Tibial nerve (tissue), 4 donors: ENCODE data around the gene CLEC4F. TPM values are rescaled to one million over a fixed set of nuclear protein-coding genes. Genes with fewer than 3 reads are reported as not detected.

Source experiments
- DNase-seq, 2 donors: peaks; one replicate each; pipeline ENCODE4 v3.0.0-alpha.2; 2019; ENCODE audit warnings: low spot score in 2 of 2
- H3K27ac ChIP-seq, 4 donors: fragments of 200-600 bp; sonication (generic) in 3 of 4; one replicate each; pipeline ENCODE4 v1.5.1; 2017 to 2019; ENCODE audit warnings: mild to moderate bottlenecking in 1 of 4
- H3K27me3 ChIP-seq, 2 donors: fragments of 200-600 bp; sonication (generic) in 1 of 2; one replicate each; pipeline versions ENCODE4 v1.5.1 to v1.6.0; 2017 to 2019
- H3K36me3 ChIP-seq, 3 donors: fragments of 200-600 bp; sonication (generic); one replicate each; pipeline ENCODE4 v1.5.1; 2018 to 2019
- H3K4me1 ChIP-seq, 4 donors: fragments of 200-600 bp; sonication (generic) in 3 of 4; one replicate each; pipeline ENCODE4 v1.5.1; 2017 to 2019
- H3K4me3 ChIP-seq, 4 donors: fragments of 200-600 bp; sonication (generic) in 3 of 4; one replicate each; pipeline ENCODE4 v1.5.1; 2017 to 2019; ENCODE audit warnings: mild to moderate bottlenecking in 1 of 4, moderate library complexity in 1 of 4
- H3K9me3 ChIP-seq, 4 donors: fragments of 200-600 bp; sonication (generic) in 3 of 4; one replicate each; pipeline ENCODE4 v1.5.1; 2017 to 2019
- CTCF ChIP-seq, 5 experiments: fragments of 200-600 bp in 3 of 5; fragments of 450-650 bp in 2 of 5; sonication (generic) in 3 of 5; IDR thresholded peaks; one replicate each; pipeline ENCODE4 v1.5.1; 2016 to 2019; ENCODE audit warnings: antibody characterized with exemption in 5 of 5, mild to moderate bottlenecking in 3 of 5, moderate library complexity in 2 of 5
- EP300 ChIP-seq, 2 donors: sonication (generic); formaldehyde crosslinking; IDR thresholded peaks; one replicate each; pipeline ENCODE4 v1.6.1; 2017; ENCODE audit warnings: antibody characterized with exemption in 2 of 2, mild to moderate bottlenecking in 1 of 2
- POLR2A ChIP-seq, 2 donors: fragments of 450-650 bp; IDR thresholded peaks; one replicate each; pipeline ENCODE4 v1.6.1; 2017; ENCODE audit warnings: antibody characterized with exemption in 2 of 2, mild to moderate bottlenecking in 2 of 2, moderate library complexity in 2 of 2
- WGBS, 2 donors: methylation state at CpG; one replicate each; pipeline ENCODE4 v1.1.5; 2018; 5-methylcytosine and 5-hydroxymethylcytosine counted together
- total RNA-seq, 4 donors: library from RNA; depleted of rRNA; stranded (reverse); fragments of >200 nt; gene quantifications; one replicate each; pipeline ENCODE4 v1.1.0, GENCODE V29; 2016

The CLEC4F gene
- total RNA-seq, 4 donors from 2014 or later, result 0.30 to 0.44 TPM; not detected in 2

- no peaks in the 10 kb centered on the region for H3K27me3 ChIP-seq
- peaks cover 0 to 3% (median 0%) of the 10 kb centered on the region in 4 donors for H3K9me3 ChIP-seq
- WGBS, 2 donors, result 75 to 85% methylated on average over 6 of the region's 6 CpGs
- H3K4me3 ChIP-seq, result no peak overlapping the region
- no peak overlapping the region for H3K27ac ChIP-seq
- no peaks in the 10 kb centered on the region for H3K36me3 ChIP-seq
- H3K4me1 ChIP-seq, result no peaks in the 10 kb centered on the region
- no peak for DNase-seq
- TF ChIP-seq EP300 (IDR thresholded peaks at IDR 0.05), result no peak
- no peak for TF ChIP-seq CTCF (IDR thresholded peaks at IDR 0.05)
- no peak for TF ChIP-seq POLR2A (IDR thresholded peaks at IDR 0.05)
Observed at GRCh38 chr2:70831861-70832260, 11.5 kb upstream of the CLEC4F start.

DNA sequence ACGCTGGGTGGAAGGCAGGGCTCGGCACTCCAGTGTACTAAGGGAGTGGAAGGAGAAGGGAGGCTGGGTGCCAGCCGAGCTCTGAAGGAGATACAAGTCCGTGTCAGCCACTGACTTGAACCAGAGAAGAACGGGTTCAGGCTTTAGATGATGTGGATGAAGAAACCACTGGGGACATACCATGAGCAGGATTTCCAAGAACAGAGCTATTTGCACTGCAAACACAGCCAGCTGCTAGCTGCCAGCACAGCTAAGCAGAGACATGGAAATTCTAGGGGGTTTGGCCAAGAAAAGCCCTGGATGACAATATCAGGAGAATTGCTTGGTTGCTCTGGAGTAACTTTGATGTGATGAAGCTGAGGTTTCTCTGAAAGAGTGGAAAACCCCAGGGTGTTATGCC lies 10.0 kb upstream of the CLEC4F start:
- H3K36me3 ChIP-seq, result no peaks in the 10 kb centered on the region
- 50 to 82% methylated on average over 5 of the region's 5 CpGs for WGBS, 2 donors
- DNase-seq, result no peak
- H3K4me3 ChIP-seq, result no peak overlapping the region
- H3K27me3 ChIP-seq, result no peaks in the 10 kb centered on the region
- peaks cover 0 to 3% (median 0%) of the 10 kb centered on the region in 4 donors for H3K9me3 ChIP-seq
- no peak overlapping the region for H3K27ac ChIP-seq
- no peaks in the 10 kb centered on the region for H3K4me1 ChIP-seq
- no peak for TF ChIP-seq EP300 (IDR thresholded peaks at IDR 0.05)
- TF ChIP-seq CTCF (IDR thresholded peaks at IDR 0.05), result no peak
- no peak for TF ChIP-seq POLR2A (IDR thresholded peaks at IDR 0.05)

DNA sequence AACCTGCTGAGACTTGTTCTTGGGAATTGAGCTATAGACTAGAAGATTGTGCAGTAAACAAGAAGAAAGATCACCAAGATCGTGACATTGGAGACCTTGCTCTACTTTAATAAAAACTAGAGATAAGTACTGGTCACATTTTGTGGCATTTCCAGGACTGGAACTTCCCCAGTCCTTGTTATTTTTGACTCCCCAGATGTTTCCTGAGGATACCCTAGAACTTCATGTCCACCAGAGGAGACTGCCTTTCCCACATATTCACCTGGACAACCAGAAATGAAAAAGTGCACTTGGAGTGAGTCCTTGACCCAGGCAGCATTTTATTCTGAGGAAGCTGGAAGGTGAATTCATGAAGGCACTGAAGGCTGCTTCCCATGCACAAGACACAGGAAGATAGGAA lies 9.5 kb upstream of the CLEC4F start:
- Histone ChIP-seq H3K36me3 (no peaks in the 10 kb centered on the region), H3K4me3 (no peak overlapping the region), H3K4me1 (no peaks in the 10 kb centered on the region), H3K9me3 (peaks cover 0 to 3% (median 0%) of the 10 kb centered on the region in 4 donors), H3K27me3 (no peaks in the 10 kb centered on the region), H3K27ac (no peak overlapping the region)
- 90 to 95% methylated on average over 1 of the region's 1 CpG for WGBS, 2 donors
- TF ChIP-seq EP300 (IDR thresholded peaks at IDR 0.05) (no peak), CTCF (IDR thresholded peaks at IDR 0.05) (no peak), POLR2A (IDR thresholded peaks at IDR 0.05) (no peak)
- no peak for DNase-seq

DNA sequence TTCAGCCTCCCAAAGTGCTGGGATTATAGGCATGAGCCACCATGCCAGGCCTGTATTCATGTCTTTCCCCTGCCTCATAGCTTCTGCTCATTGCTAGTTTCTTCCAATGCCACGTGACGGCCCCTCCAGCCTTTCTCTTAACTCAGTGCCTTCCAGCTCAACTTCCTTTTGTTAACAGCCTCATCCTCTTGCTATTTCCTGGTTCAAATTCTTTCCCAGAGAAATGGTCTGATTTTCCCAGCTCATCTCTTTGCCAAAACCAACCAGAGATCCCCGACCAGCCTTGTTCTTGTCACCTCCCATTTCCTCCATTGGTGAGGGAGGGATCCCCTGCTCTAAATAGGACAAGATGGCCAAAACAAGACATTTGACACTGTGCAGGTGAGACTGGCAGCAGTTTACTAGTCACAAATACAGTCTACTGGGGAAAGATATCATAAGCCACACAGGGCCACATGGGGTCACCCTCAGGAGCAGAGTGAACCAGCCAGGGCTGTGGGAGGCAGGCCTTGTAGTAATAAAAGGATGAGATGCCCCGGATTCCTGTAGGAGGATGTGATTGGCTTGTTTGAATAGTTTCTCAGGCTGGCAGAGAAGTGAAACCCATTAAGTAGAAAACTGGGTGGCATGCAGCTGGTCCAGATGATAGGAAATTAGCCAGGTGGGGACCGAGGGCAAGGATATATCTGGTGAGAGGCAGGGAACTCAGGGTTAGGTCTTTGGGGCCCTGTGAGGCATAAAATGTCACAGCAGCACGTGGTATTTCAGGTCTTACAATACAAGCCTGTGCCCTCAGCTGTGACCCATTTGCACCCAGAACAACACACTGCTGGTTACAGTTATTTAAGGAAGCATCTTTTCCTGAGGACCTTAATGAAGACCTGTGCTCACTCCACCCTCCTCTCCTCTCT lies 8.8 kb upstream of the CLEC4F start:
- H3K36me3 ChIP-seq, result no peaks in the 10 kb centered on the region
- no peaks in the 10 kb centered on the region for H3K27me3 ChIP-seq
- TF ChIP-seq CTCF (IDR thresholded peaks at IDR 0.05), result no peak
- TF ChIP-seq EP300 (IDR thresholded peaks at IDR 0.05), result no peak
- TF ChIP-seq POLR2A (IDR thresholded peaks at IDR 0.05), result no peak
- H3K27ac ChIP-seq, result no peak overlapping the region
- no peak for DNase-seq
- no peak overlapping the region for H3K4me3 ChIP-seq
- 48 to 53% methylated on average over 6 of the region's 6 CpGs for WGBS, 2 donors
- H3K9me3 ChIP-seq, result peaks cover 0 to 3% (median 0%) of the 10 kb centered on the region in 4 donors
- no peaks in the 10 kb centered on the region for H3K4me1 ChIP-seq

- no peak for DNase-seq
- TF ChIP-seq EP300 (IDR thresholded peaks at IDR 0.05) (no peak), POLR2A (IDR thresholded peaks at IDR 0.05) (no peak), CTCF (IDR thresholded peaks at IDR 0.05) (no peak)
- H3K27me3 ChIP-seq, result no peaks in the 10 kb centered on the region
- H3K36me3 ChIP-seq, result no peaks in the 10 kb centered on the region
- H3K9me3 ChIP-seq, result no peaks in the 10 kb centered on the region
- 83 to 86% methylated on average over 5 of the region's 5 CpGs for WGBS, 2 donors
- no peak overlapping the region for H3K27ac ChIP-seq
- H3K4me3 ChIP-seq, result no peak overlapping the region
- no peaks in the 10 kb centered on the region for H3K4me1 ChIP-seq
Observed at GRCh38 chr2:70828115-70828514, 7.7 kb upstream of the CLEC4F start.
